GM19468 (cell line): ENCODE data around the gene CYP8B1.
A peak's percentile ranks its signal among the peaks of the same experiment; 100 is the strongest.
"Not testable (repeated sequence)": the region's sequence is repeated elsewhere in the genome, so short reads cannot be mapped to it uniquely, and the experiment has no call there.

Experiments
- ATAC-seq: cut with Tn5 transposase; IDR thresholded peaks from one replicate; pipeline ENCODE4 v1.9.1; 2021; ENCODE audit warnings: mild to moderate bottlenecking, moderate library complexity, moderate number of reproducible peaks; ENCODE audit not compliant: unreplicated experiment; ENCODE audit errors: extremely low read depth

CYP8B1 gene

DNA sequence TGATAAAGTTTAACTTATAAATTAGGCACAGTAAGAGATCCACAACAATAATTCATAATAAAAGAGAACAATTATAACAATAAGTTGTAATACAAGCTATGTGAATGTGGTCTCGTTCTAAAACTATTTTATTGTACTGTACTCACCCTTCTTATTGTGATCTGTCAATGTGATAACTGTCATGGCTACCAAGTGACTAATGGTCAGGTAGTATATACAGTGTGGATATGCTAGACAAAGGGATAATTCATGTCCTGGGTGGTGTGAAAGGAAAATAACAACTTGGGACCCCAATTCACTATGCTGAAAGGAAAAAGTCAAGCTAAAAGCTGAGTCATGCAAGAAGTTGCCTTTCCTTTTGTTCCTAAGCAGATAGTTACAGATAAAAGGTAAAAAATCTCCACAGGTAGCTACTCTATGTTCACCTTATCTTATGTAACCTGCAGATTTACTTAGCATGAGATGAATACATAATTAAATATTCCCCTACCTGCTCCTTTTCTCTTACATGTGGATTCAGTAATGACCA is 10.7 kb upstream of the CYP8B1 start:
- no peak for ATAC-seq

DNA sequence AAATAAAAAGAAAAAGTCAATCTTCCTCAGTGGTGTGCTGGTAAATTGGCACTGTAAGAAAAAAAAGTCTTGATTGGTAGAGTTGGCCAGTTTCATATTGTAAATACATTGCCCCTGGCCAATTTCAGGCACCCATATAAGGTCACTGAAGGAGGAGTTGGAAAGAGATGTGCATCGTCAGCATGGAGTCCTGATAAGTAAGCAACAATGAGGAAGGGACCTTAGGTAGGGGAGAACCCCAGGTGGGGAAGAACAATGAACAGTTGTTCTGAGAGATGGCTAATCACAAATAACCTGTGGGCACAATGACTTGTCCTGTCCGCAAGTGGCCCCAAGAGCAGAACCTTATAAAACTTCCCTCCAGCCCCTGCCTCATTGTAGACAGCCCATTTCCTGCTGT is 8.6 kb upstream of the CYP8B1 start:
- no peak for ATAC-seq

DNA sequence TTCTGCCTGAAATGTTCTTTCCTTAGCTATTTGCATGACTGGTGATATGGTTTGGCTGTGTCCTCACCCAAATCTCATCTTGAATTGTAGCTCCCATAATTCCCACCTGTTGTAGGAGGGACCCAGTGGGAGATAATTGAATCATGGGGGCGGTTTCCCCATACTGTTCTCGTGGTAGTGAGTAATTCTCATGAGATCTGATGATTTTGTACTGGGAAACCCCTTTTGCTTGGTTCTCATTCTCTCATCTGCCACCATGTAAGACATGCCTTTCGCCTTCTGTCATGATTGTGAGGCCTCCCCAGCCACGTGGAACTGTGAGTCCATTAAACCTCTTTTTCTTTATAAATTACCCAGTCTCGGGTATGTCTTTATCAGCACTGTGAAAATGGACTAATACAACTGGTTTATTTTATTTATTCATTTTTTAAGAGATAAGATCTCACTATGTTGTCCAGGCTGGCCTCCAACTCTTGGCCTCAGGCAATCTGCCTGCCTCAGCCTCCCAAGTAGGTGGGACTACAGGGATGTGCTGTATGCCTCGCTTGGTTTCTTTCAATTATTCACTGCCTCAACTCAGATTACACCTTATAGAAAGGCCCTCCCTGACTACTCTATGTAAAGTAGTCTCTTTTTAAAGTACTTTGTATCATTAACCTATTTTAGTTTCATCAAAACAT is 7.7 kb upstream of the CYP8B1 start:
- ATAC-seq = not testable (repeated sequence)

DNA sequence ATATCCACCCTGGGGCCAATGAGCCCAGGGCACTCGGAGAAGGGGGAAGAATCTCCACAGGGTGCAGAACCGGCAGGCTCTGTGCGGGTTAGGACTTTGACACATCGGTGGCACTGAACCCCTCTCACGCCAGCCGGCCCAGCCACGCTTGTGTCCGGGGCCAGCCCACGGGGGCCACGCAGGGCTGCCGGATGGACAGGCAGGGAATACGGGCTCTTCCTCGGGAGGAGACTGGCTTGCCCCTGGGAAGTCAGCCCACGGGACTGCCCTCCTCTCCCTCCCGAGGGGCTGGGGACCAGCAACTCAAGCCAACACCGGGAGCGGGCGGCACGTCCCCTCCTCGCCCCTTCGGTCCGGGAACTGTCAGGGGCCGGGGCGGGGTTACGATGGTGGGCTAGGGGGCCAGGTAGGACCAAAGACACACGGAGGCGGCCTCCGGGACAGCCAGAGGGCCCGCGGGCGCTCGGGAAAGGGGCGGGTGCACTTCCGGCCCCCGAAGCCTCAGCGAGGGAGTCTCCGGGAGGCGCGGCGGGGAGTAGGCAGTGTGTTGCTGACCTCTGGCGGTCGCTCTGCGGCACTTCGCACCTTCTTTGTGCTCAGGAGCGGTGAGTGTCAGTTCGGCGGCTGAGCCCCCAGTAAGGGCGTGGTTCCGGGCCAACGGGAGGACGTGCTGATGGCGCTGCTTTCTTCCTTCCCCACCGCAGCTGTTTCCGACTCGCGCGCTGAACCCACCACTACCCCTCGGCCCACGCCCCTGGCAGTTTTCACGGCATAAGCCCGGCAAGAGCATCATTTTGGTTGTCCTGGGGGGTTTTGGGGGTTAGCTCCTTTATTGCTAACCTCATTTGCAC is 5.1 kb upstream of the CYP8B1 start:
- ATAC-seq = peak; percentile 90

DNA sequence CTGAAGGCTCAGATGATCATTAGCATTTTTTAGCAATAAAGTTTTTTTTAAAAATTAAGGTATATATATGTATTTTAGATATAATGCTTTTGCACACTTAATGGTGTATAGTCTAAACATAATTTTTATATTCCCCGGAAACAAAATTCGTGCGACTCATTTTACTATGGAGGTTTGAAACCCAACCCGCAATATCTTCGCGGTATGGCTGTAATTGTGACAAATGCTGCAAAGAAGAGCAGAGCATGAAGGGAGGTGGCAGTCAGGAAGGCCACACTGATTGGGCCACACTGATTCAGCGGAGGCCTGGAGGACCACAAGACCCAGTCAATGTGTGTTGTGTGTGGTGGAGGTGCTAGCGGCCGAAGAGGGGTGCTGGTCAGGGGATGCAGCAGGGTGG is 4.5 kb upstream of the CYP8B1 start:
- no peak for ATAC-seq

DNA sequence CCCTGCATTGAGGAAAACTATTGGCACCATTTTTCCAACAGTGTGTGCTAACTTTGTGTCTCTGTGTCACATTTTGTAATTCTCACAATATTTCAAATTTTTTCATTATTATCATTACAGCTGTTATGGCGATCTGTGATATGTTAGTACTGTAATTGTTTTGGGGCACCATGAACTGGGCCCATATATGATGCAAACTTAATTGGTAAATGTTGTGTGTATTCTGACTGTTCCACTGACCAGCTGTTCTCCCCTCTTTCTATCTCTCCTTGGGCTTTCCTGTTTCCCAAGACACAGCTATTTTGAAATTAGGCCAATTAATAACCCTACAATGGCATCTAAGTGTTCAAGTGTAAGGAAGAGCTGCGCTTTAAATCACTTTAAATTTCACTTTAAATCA is 2.2 kb upstream of the CYP8B1 start:
- ATAC-seq = no peak

DNA sequence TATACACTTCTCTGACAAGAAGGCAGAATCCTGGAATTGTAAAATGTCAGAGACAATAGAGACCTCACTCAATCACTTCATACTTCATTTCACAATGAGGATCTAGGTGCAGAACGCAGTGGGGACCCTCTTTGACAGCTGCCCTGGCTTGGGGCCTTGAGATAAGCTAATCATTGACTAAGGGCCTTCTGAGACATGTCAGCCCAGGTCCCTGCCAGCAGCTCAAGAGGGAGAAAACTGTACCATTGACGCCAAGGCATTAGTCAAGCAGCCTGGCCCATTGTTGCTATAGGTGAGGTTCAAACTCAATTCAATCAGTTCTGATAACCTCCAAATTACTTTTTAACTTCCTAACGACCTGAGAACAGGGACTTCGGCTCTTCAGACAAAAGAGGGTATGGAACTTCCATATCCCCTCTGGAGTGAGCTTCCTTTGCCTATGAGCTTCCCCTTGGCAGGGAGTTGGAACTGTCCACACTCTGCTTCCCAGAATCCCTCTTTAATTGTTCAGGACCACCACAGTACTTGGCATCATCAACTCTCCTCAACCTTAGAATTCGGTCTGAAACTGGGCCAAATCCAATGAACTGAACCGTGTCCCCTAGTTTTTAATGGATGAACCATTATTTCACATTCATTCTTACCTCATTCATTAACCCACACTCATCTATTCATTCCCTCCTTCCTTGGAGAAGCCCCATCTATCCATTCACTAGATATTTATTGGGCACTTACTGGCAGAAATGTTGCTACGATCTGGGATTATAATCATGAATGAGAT is 1.5 kb upstream of the CYP8B1 start:
- no peak for ATAC-seq

DNA sequence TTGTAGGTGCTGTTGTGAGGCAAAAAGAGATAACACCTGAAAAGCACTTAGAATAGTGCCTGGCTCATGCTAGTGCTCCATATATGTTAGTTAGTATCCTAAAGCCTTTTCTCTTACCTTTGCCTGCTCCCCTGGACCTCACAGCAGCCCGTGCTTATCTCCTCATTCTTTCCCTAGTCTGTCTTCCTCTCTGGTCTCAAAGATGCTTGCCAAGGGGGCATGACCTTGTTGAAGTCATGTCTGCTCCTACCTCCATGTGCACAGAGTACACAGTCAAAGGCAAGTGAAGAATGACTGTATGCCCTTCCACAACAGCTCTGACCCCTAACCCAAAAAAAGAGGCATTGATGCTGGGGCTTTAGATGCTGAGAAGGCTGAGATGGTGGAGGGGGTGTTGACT is 722 bp upstream of the CYP8B1 start:
- ATAC-seq = no peak

DNA sequence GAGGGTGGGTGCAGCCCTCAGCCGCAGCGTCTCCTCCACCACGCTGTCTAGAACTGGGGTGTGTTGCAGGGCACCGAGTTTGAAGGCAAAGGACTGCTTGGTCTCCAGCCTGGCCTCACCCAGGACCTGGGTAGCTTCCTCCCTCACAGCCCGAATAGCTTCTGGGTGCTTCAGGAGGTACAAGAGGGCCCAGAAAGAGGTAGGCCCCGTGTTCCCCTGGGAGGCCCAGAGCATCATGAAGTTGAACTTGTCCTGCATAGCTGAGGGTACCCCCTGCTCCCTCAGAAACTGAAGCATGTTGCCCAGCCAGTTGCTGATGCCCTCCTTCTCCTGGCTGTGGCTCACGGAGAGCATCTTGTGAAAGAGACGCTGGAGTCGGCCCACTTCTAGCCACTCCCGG is 930 bp downstream of the CYP8B1 start:
- no peak for ATAC-seq

DNA sequence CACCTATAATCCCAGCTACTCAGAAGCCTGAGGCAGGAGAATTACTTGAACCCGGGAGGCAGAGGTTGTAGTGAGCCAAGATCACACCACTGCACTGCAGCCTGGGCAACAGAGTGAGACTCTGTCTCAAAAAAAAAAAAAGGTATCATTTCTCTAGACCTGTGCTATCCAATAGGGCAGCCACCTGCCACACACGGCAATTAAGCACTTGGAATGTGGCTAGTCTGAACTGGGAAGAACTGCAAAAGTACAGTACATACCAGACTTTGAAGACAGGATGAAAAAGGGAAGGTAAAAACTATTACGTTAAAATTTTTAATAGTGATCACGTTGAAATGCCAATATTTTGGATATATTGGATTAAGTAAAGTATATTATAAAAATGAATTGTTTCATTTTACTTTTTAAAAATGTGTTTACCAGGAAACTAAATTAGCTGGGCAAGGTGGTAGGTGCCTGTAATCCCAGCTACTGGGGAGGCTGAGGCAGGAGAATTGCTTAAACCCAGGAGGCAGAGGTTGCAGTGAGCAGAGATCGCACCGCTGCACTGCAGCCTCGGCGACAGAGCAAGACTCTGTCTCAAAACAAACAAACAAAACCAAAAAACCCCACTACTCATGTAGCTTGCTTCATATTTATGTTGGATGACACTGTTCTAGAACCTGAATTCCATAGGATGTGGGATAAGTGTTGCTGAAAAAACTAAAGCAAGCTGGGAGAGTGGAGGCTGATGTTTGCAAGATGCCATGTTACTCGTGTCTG is 2.3 kb downstream of the CYP8B1 start:
- ATAC-seq = no peak

DNA sequence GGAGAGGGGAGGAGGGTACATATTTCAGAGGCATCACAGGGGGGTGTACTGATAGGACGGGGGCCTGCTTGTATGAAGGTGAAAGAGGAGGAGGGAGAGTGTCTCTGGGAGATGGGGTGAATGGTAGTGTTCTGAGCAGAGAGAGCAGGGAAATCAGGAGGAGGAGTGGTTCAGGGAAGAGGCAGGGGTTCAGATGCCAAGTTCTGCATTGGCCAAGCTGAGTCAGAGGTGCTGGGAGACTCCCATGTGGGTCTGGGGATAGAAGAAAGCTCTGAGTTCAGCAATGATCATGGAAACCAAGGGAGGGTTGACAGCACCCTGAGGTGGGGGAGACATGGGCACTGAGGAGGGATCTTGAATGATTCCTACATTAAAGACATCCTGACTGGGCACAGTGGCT is 3.0 kb downstream of the CYP8B1 start:
- ATAC-seq = no peak

DNA sequence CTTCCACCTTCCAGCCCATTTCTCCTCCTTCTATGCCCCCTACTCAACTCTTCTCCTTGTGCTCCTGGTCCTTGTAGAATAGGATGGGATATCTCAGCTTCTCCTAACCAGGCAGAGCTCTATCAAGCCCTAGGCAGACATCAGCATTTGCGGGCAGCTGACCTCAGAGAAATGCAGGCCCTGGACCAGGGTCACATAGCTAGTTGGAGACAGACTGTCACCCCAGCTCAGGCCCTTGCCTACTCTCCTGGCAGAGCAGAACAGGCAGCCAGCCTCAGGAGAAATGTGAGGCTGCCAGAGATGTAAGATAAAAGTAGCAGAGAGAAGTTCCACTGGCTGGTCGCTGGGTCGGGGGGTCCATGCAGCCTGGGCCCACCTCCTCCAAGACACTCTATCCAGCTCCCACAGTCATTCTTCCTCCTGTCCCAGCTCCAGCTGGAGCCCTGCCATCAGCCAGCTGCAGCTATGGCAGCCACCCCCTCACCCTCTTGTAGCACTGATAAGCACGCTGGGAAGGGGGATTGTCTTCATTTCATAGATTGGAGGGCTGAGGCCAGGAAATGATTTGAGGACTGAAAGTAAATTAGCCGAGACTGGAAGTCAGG is 4.0 kb downstream of the CYP8B1 start:
- ATAC-seq = no peak

DNA sequence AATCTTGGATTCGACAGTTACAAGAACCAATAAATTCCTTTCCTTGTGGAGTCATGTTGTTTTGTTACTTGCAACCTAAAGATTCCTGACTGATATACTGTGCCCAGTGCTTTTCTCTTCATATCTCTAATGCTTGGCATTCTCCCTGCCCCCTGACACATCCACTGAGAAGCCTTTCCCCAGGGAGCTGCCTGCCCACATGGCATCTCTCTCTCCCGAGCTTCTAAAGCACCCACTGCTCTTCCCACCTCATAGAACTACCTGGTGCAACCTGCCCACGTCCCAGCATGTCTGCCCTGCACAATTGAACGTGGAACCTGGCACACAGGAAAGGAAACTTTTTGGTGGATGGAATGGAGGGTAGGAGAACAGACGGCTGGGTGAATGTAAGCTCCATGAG is 6.8 kb downstream of the CYP8B1 start:
- no peak for ATAC-seq

DNA sequence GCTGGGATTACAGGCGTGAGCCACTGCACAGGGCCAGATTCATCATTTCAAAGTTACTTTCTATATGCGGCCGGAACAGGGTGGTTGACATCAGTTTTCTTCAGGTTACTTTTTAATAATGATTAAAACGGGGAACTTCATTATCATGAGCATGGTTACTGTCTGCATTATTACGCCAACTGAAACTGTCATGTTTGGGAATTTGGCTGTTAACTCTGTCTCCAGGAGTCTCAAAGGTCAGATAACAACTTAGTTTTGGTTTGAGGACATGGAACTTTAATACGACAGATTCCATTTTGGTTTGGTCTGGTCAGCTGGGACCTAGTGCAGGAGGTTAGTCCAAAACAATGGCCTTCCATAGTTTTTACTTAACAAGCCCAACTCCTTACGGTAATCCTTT is 8.5 kb downstream of the CYP8B1 start:
- no peak for ATAC-seq

DNA sequence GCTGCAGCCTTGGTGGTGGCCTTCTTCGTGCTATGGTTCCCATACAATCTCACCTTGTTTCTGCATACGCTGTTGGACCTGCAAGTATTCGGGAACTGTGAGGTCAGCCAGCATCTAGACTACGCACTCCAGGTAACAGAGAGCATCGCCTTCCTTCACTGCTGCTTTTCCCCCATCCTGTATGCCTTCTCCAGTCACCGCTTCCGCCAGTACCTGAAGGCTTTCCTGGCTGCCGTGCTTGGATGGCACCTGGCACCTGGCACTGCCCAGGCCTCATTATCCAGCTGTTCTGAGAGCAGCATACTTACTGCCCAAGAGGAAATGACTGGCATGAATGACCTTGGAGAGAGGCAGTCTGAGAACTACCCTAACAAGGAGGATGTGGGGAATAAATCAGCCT is 10.4 kb downstream of the CYP8B1 start:
- ATAC-seq = no peak

DNA sequence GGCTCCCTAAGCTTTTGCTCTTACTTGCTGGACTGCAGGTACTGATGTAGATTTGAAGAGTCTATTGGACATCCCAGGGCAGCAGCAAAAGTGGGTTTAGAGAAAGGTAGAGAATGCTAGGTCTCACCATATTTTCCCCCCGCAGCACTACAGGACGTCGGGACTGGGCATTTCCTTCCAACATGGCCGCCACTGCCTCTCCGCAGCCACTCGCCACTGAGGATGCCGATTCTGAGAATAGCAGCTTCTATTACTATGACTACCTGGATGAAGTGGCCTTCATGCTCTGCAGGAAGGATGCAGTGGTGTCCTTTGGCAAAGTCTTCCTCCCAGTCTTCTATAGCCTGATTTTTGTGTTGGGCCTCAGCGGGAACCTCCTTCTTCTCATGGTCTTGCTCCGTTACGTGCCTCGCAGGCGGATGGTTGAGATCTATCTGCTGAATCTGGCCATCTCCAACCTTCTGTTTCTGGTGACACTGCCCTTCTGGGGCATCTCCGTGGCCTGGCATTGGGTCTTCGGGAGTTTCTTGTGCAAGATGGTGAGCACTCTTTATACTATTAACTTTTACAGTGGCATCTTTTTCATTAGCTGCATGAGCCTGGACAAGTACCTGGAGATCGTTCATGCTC is 11.2 kb downstream of the CYP8B1 start:
- ATAC-seq = no peak

DNA sequence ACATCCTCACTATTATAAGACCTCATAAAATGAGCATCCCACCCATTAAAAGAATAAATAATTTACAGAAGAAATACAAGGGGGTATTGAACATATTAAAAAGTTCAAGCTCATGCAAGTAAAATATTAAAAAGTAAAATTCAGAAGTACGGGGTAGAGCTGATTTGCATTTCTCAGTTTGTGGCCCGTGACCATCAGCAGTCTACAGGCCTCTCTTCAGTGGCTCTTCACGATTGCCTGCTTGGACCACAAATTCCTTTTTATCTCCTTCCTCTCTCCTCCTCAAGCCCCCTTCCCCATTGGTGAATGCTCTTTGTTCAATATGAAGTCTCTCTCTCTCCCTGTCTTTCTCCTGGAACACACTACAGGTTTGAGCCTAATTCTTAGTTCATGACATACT is 19.1 kb downstream of the CYP8B1 start:
- ATAC-seq = no peak

DNA sequence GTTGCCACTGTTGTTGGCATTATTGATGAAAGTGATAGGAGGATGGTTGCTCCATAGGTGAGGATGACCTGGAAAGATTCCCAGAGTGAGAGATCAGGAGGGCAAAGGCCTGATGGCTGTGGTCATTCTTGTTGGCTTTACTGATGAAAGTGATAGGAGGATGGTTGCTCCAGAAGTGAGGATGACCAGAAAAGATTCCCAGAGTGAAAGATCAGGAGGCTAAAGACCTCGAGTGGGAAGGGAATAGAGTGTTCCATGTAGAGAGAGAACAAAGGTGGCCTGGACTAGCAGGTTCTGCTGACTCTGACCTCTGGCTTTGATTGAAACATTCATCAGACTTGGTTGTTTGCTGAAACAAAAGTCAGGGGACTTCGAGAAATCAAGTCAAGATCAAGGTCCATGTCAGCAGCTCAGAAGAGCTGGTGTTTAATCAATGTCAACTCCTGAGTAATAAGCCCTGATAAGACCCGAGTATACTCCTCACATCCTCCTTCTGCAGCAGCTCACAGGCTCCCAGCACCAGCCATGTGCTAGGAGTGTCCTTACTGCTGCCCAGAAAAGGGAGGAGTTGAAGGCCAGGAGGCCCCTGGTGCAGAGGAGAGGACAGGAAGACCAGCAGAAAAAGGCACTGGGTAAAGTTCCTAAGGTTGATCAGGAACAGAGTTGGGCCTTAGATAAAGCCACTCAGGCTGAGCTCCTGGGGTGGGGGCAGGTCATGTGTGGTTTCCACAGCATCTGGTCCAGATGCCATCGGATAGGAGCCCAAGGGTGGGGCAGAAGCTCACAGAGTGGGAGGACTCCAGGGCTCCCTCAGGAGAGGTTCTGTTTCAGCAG is 19.9 kb downstream of the CYP8B1 start:
- no peak for ATAC-seq

DNA sequence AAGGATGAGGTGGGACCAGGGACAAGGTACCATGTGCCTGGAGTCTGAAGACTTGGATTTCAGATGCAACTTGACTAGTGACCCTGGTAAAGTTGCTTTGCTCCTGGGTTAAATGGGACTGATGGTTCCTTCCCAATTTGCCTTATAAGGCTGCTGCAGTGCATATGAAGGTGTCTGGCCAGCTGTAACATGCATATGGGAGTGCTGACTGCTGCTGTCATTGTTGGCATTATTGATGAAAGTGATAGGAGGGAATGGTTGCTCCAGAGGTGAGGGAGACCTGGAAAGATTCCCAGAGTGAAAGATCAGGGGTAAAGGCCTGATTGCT is 20.5 kb downstream of the CYP8B1 start:
- ATAC-seq = no peak
